GM12878 (cell line): Measurements from ENCODE around the gene HSD17B10. TPM values are rescaled to one million over a fixed set of nuclear protein-coding genes. Genes with fewer than 3 reads are reported as not detected.

Source experiments
- ATAC-seq: fragments of 200-7000 bp; cut with Tn5 transposase; 3 replicates; pipeline ENCODE4 v1.9.1; 2020; ENCODE audit warnings: mild to moderate bottlenecking, moderate library complexity
- BruUV-seq: library from RNA; stranded (reverse); fragments of 400-500 nt; replicated peaks from 2 replicates; lab custom pipeline; 2021; lab: Mats Ljungman, UMichigan
- CTCF ChIA-PET: fragments of 300-600 bp; sonication (Branson Sonifier 250); formaldehyde crosslinking; extraction: SDS; loops from one replicate; lab custom pipeline; 2021; ENCODE audit warnings: inconsistent platforms; lab: Yijun Ruan, JAX
- POLR2A ChIA-PET: fragments of 350-600 bp; formaldehyde crosslinking; extraction: SDS; loops from one replicate; lab custom pipeline; 2021; ENCODE audit warnings: inconsistent platforms; lab: Charles Lee
- RAD21 ChIA-PET: fragments of 300-600 bp; sonication (Branson Sonifier 250); formaldehyde crosslinking; loops from one replicate; lab custom pipeline; 2023; ENCODE audit warnings: antibody characterized with exemption; ENCODE audit not compliant: unreplicated experiment; lab: Charles Lee
- SMC1A ChIA-PET: fragments of 300-600 bp; sonication (Branson Sonifier 250); formaldehyde crosslinking; loops from one replicate; lab custom pipeline; 2023; ENCODE audit not compliant: unreplicated experiment, uncharacterized antibody; lab: Charles Lee
- DNase-seq: peaks from one replicate; pipeline ENCODE4 v3.0.0-alpha.2; 2011; ENCODE audit warnings: low read depth, low spot score
- FAIRE-seq: peaks from 3 replicates; lab custom pipeline; 2011; peaks lifted over from hg19 to GRCh38; lab: Jason Lieb, UNC
- H2AFZ ChIP-seq: 2 replicates; pipeline ENCODE4 v1.6.0; 2011; ENCODE audit warnings: low read depth, low read length, control low read depth; ENCODE audit not compliant: control insufficient read depth
- H3K27ac ChIP-seq: 2 replicates; pipeline ENCODE4 v1.5.1; 2011; ENCODE audit warnings: control low read depth; ENCODE audit not compliant: control insufficient read depth, insufficient read depth
- H3K27me3 ChIP-seq, 2 experiments: replicated peaks in 1 of 2; 2 replicates each; pipeline versions ENCODE4 v1.6.0 to v1.6.1; 2011; ENCODE audit warnings: low read length in 1 of 2; ENCODE audit not compliant: control insufficient read depth in 2 of 2, insufficient read depth in 2 of 2
- H3K36me3 ChIP-seq, 2 experiments: 2 replicates each; pipeline ENCODE4 v1.5.1; 2011; ENCODE audit warnings: low read length in 1 of 2; ENCODE audit not compliant: control insufficient read depth in 2 of 2, insufficient read depth in 2 of 2
- H3K4me1 ChIP-seq: 2 replicates; pipeline ENCODE4 v1.6.1; 2011; ENCODE audit warnings: mild to moderate bottlenecking, low read length, moderate library complexity, mixed read lengths; ENCODE audit not compliant: control insufficient read depth, insufficient read depth
- H3K4me2 ChIP-seq: 2 replicates; pipeline ENCODE4 v1.6.0; 2011; ENCODE audit warnings: control low read depth; ENCODE audit not compliant: control insufficient read depth, insufficient read depth
- H3K4me3 ChIP-seq: fragments of 200-600 bp; sonication (generic); 2 replicates; pipeline ENCODE4 v1.5.1; 2016
- H3K79me2 ChIP-seq: 2 replicates; pipeline ENCODE4 v1.6.0; 2011; ENCODE audit warnings: low read length; ENCODE audit not compliant: control insufficient read depth, insufficient read depth
- H3K9ac ChIP-seq: 2 replicates; pipeline ENCODE4 v1.8.0; 2011; ENCODE audit warnings: low read length, control low read depth, mixed read lengths; ENCODE audit not compliant: control insufficient read depth, insufficient read depth
- H3K9me3 ChIP-seq: replicated peaks from 3 replicates; pipeline ENCODE4 v1.5.1; 2011; ENCODE audit warnings: mild to moderate bottlenecking, low read length; ENCODE audit not compliant: control insufficient read depth, insufficient read depth
- H4K20me1 ChIP-seq: 2 replicates; pipeline ENCODE4 v1.6.0; 2011; ENCODE audit not compliant: control insufficient read depth, insufficient read depth
- BMI1 ChIP-seq: fragments of 450-650 bp; IDR thresholded peaks from 2 replicates; pipeline ENCODE4 v1.6.1; 2016; ENCODE audit warnings: mild to moderate bottlenecking, moderate library complexity, borderline replicate concordance
- EED ChIP-seq: sonication (generic); IDR thresholded peaks from 2 replicates; pipeline ENCODE4 v1.6.1; 2016; ENCODE audit warnings: antibody characterized with exemption, low read depth
- RAD21 ChIP-seq: IDR thresholded peaks from 2 replicates; pipeline ENCODE4 v1.6.1; 2011; ENCODE audit warnings: mild to moderate bottlenecking, low read depth, low read length, moderate library complexity; ENCODE audit not compliant: insufficient read depth
- SMC3 ChIP-seq: IDR thresholded peaks from 2 replicates; pipeline ENCODE4 v1.6.1; 2011; ENCODE audit warnings: low read length, improper control_type of control experiment, borderline replicate concordance
- TCF3 ChIP-seq: IDR thresholded peaks from 2 replicates; pipeline ENCODE4 v1.6.1; 2012; ENCODE audit warnings: low read depth, mild to moderate bottlenecking, low read length, borderline replicate concordance; ENCODE audit not compliant: insufficient read depth
- WGBS: methylation state at CpG from one replicate; pipeline ENCODE4 v1.1.6; 2016; ENCODE audit warnings: low lambda C conversion rate; ENCODE audit not compliant: insufficient replicate concordance, insufficient coverage; ENCODE audit errors: missing lambda C conversion rate; 5-methylcytosine and 5-hydroxymethylcytosine counted together
- in situ Hi-C: fragments of 300-500 bp; cut with MboI; formaldehyde crosslinking; loops from 9 replicates; pipeline ENCODE4 v1.14.3; 2018; ENCODE audit warnings: mixed read lengths
- intact Hi-C: fragments of 100-400 bp; cut with micrococcal nuclease; formaldehyde crosslinking; loops from one replicate; pipeline ENCODE4 v1.14.2; 2022; ENCODE audit not compliant: unreplicated experiment
- polyA plus RNA-seq, 11 experiments: library from polyadenylated mRNA; depleted of rRNA in 4 of 11; unstranded in 6 of 11; stranded (reverse) in 5 of 11; fragments of >200 nt; fragmentation: Nextera tagmentation in 4 of 11; fragmentation: Illumina TruSeq in 1 of 11; extraction: Ambion mirVana in 4 of 11; extraction: Trizol in 1 of 11; gene quantifications; 1 replicate in 1 of 11; 2 replicates in 10 of 11; pipeline versions ENCODE4 v1.2.1 to v1.2.3, GENCODE V29; 2011 to 2016; ENCODE audit warnings: inconsistent platforms in 2 of 11, missing spikeins in 2 of 11, low read depth in 1 of 11
- total RNA-seq, 4 experiments: library from RNA; depleted of rRNA in 3 of 4; stranded (reverse); fragments of >200 nt in 3 of 4; fragmentation: Illumina TruSeq in 1 of 4; extraction: Trizol in 1 of 4; gene quantifications; 2 replicates each; pipeline versions ENCODE4 v1.2.1 to v1.2.3, GENCODE V29; 2013 to 2021
- TF ChIP-seq, protein P1 (sequence below), 3 experiments: IDR thresholded peaks in 2 of 3; conservative IDR thresholded peaks in 1 of 3; 2 replicates each; pipeline ENCODE4 v1.5.1; 2011; ENCODE audit warnings: low read depth in 3 of 3, low read length in 3 of 3, mild to moderate bottlenecking in 3 of 3, control low read depth in 2 of 3, moderate library complexity in 2 of 3, inconsistent platforms in 1 of 3, mixed read lengths in 1 of 3; ENCODE audit not compliant: control insufficient read depth in 2 of 3, insufficient read depth in 1 of 3; ENCODE audit errors: extremely low read depth in 1 of 3

Gene HSD17B10
- total and polyA plus RNA-seq, 10 of the 15 experiments (the other 5 are each of a cell fraction or from before 2014, with no cell fraction given), result 43.7 to 313 (median 187) TPM

DNA sequence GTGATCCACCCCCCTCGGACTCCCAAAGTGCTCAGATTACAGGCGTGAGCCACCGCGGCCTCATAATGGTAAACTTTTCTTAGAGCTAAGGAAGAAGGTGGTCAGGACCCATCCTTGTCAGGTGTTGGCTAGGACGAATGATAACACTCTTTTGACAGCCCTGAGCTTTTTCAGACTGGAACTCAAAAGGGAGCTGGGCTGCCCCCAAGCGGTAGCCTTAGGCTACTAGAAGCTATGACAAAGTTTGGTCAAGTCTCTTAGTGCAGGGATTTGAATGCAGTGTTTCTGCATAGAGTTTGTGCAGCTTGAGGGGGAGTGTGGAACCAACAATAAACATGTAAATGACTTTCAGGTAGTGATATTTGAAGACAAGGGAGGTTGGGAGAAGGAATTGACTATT lies 11.8 kb upstream of the HSD17B10 start:
- no peak overlapping the region for H3K4me2 ChIP-seq
- in situ Hi-C loops, result no loop called here
- H3K9me3 ChIP-seq, result no peaks in the 10 kb centered on the region
- ChIA-PET POLR2A (interaction anchor here (1.1 kb wide), 1 partner anchor 22 kb away, joined by 4 read pairs; no protein-coding TSS in a partner anchor), SMC1A (interaction anchor here (0.7 to 1.9 kb wide), 10 partner anchors 10 to 162 kb away, joined by 3 to 14 read pairs (median 4); partner anchors contain the start of genes RIBC1 and SMC1A), CTCF (interaction anchor here (0.8 to 7.0 kb wide), 23 partner anchors 9 to 1611 kb away, joined by 3 to 89 read pairs (median 5); partner anchors contain the start of genes HSD17B10, RIBC1 and SMC1A), RAD21 (interaction anchor here (0.6 to 4.0 kb wide), 13 partner anchors 10 to 499 kb away, joined by 3 to 32 read pairs (median 4); partner anchors contain the start of genes KDM5C and RIBC1)
- intact Hi-C loops, result no loop called here
- no peaks in the 10 kb centered on the region for H4K20me1 ChIP-seq
- no peak overlapping the region for H3K4me3 ChIP-seq
- H2AFZ ChIP-seq, result no peak overlapping the region
- peak; percentile 73 for ATAC-seq
- FAIRE-seq, result peak; percentile 23
- H3K36me3 ChIP-seq, result no peaks in the 10 kb centered on the region
- TF ChIP-seq, protein P1, sequence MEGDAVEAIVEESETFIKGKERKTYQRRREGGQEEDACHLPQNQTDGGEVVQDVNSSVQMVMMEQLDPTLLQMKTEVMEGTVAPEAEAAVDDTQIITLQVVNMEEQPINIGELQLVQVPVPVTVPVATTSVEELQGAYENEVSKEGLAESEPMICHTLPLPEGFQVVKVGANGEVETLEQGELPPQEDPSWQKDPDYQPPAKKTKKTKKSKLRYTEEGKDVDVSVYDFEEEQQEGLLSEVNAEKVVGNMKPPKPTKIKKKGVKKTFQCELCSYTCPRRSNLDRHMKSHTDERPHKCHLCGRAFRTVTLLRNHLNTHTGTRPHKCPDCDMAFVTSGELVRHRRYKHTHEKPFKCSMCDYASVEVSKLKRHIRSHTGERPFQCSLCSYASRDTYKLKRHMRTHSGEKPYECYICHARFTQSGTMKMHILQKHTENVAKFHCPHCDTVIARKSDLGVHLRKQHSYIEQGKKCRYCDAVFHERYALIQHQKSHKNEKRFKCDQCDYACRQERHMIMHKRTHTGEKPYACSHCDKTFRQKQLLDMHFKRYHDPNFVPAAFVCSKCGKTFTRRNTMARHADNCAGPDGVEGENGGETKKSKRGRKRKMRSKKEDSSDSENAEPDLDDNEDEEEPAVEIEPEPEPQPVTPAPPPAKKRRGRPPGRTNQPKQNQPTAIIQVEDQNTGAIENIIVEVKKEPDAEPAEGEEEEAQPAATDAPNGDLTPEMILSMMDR (IDR thresholded peaks at IDR 0.05 in 2 of 3, conservative IDR thresholded peaks at IDR 0.05 in 1 of 3; ENCODE audit: control insufficient read depth in 2 of 3, extremely low read depth in 1 of 3, insufficient read depth in 1 of 3, low read depth in 3 of 3, low read length in 3 of 3), result peak; percentile 67 to 77 (median 72)
- TF ChIP-seq EED (no peak), BMI1 (no peak), SMC3 (peak; percentile 58; the same call in 1 of the 2 replicates), TCF3 (no peak), RAD21 (peak; percentile 63)
- no peak overlapping the region for H3K27ac ChIP-seq
- no peak overlapping the region for H3K9ac ChIP-seq
- no TSS peak for BruUV-seq
- WGBS, result 33% methylated on average over 6 of the region's 6 CpGs
- DNase-seq, result no peak
- H3K79me2 ChIP-seq, result no peaks in the 10 kb centered on the region
- H3K27me3 ChIP-seq, result no peaks in the 10 kb centered on the region
- peaks cover 4% of the 10 kb centered on the region; the same call in 1 of the 2 replicates for H3K4me1 ChIP-seq
